PC-3 (cell line): ENCODE data around the gene TPCN2. TPM values are rescaled to one million over a fixed set of nuclear protein-coding genes. Genes with fewer than 3 reads are reported as not detected.
A peak's percentile ranks its signal among the peaks of the same experiment; 100 is the strongest.

Experiments
- ATAC-seq: fragments of 200-7000 bp; cut with Tn5 transposase; 2 replicates; pipeline ENCODE4 v1.9.1; 2020; ENCODE audit warnings: mild to moderate bottlenecking, moderate library complexity
- BruUV-seq: library from RNA; stranded (reverse); fragments of 400-500 nt; replicated peaks from 2 replicates; lab custom pipeline; 2021; lab: Mats Ljungman, UMichigan
- CTCF ChIA-PET: fragments of 300-600 bp; sonication (Branson Sonifier 250); formaldehyde crosslinking; loops from one replicate; lab custom pipeline; 2022; ENCODE audit warnings: antibody characterized with exemption; lab: Charles Lee
- POLR2A ChIA-PET: fragments of 300-600 bp; sonication (Branson Sonifier 250); formaldehyde crosslinking; loops from one replicate; lab custom pipeline; 2022; ENCODE audit warnings: antibody characterized with exemption; ENCODE audit not compliant: unreplicated experiment; lab: Charles Lee
- DNase-seq: peaks from one replicate; pipeline ENCODE4 v3.0.0-alpha.2; 2015
- H2AFZ ChIP-seq: fragments of 300-600 bp; sonication (generic); 2 replicates; pipeline ENCODE4 v1.6.0; 2016; ENCODE audit warnings: antibody characterized with exemption, low read length
- H3F3A ChIP-seq: fragments of 300-600 bp; sonication (generic); one replicate; pipeline ENCODE4 v1.6.0; 2017; ENCODE audit warnings: antibody characterized with exemption, low read length, control low read depth, mild to moderate bottlenecking; ENCODE audit not compliant: unreplicated experiment
- H3K27ac ChIP-seq: fragments of 300-600 bp; sonication (generic); 2 replicates; pipeline ENCODE4 v1.5.1; 2016; ENCODE audit warnings: mild to moderate bottlenecking, low read length
- H3K27me3 ChIP-seq: fragments of 300-600 bp; sonication (generic); 2 replicates; pipeline ENCODE4 v1.6.1; 2016; ENCODE audit warnings: low read length, mixed read lengths
- H3K36me3 ChIP-seq: fragments of 300-600 bp; sonication (generic); 2 replicates; pipeline ENCODE4 v1.6.1; 2016; ENCODE audit warnings: low read depth, mixed run types, low read length, mixed read lengths
- H3K4me1 ChIP-seq: fragments of 300-600 bp; sonication (generic); 2 replicates; pipeline ENCODE4 v1.5.1; 2016; ENCODE audit warnings: low read length; ENCODE audit not compliant: insufficient read depth
- H3K4me2 ChIP-seq: fragments of 300-600 bp; sonication (generic); 2 replicates; pipeline ENCODE4 v1.6.0; 2016; ENCODE audit warnings: low read length
- H3K4me3 ChIP-seq: fragments of 300-600 bp; sonication (generic); 2 replicates; pipeline ENCODE4 v1.5.1; 2016; ENCODE audit warnings: mild to moderate bottlenecking, low read length, mixed read lengths
- H3K79me2 ChIP-seq: fragments of 300-600 bp; sonication (generic); 2 replicates; pipeline ENCODE4 v1.6.1; 2017; ENCODE audit warnings: low read length, mixed read lengths
- H3K9ac ChIP-seq: fragments of 300-600 bp; sonication (generic); 2 replicates; pipeline ENCODE4 v1.6.0; 2016; ENCODE audit warnings: mild to moderate bottlenecking, low read length
- H3K9me2 ChIP-seq: fragments of 300-600 bp; sonication (generic); replicated peaks from 2 replicates; pipeline ENCODE4 v1.6.1; 2016; ENCODE audit warnings: mixed run types, low read length, mixed read lengths
- H3K9me3 ChIP-seq: fragments of 300-600 bp; sonication (generic); 2 replicates; pipeline ENCODE4 v1.6.1; 2016; ENCODE audit warnings: low read length, mixed read lengths
- H4K20me1 ChIP-seq: fragments of 300-600 bp; sonication (generic); 2 replicates; pipeline ENCODE4 v1.6.1; 2016; ENCODE audit warnings: low read length, mixed read lengths
- EZH2 ChIP-seq: fragments of 300-600 bp; sonication (generic); IDR thresholded peaks from one replicate; pipeline ENCODE4 v1.6.1; 2017; ENCODE audit warnings: antibody characterized with exemption, mild to moderate bottlenecking, low read length; ENCODE audit not compliant: unreplicated experiment
- EZH2phosphoT487 ChIP-seq: fragments of 300-600 bp; sonication (generic); IDR thresholded peaks from 2 replicates; pipeline ENCODE4 v1.6.1; 2018; ENCODE audit warnings: mild to moderate bottlenecking, antibody characterized with exemption, low read length, borderline replicate concordance
- intact Hi-C: fragments of 100-400 bp; cut with micrococcal nuclease; formaldehyde crosslinking; loops from 2 replicates; pipeline ENCODE4 v1.9.0; 2023
- total RNA-seq: library from RNA; depleted of rRNA; stranded (reverse); fragments of >200 nt; gene quantifications from 2 replicates; pipeline ENCODE4 v1.2.3, GENCODE V29; 2014
- TF ChIP-seq, protein P1 (sequence below): fragments of 300-600 bp; sonication (generic); conservative IDR thresholded peaks from 2 replicates; pipeline ENCODE4 v1.5.1; 2017; ENCODE audit warnings: antibody characterized with exemption, low read depth, mild to moderate bottlenecking, low read length

The TPCN2 gene
- total RNA-seq, 1 experiment from 2014 or later: 13.0 TPM

DNA sequence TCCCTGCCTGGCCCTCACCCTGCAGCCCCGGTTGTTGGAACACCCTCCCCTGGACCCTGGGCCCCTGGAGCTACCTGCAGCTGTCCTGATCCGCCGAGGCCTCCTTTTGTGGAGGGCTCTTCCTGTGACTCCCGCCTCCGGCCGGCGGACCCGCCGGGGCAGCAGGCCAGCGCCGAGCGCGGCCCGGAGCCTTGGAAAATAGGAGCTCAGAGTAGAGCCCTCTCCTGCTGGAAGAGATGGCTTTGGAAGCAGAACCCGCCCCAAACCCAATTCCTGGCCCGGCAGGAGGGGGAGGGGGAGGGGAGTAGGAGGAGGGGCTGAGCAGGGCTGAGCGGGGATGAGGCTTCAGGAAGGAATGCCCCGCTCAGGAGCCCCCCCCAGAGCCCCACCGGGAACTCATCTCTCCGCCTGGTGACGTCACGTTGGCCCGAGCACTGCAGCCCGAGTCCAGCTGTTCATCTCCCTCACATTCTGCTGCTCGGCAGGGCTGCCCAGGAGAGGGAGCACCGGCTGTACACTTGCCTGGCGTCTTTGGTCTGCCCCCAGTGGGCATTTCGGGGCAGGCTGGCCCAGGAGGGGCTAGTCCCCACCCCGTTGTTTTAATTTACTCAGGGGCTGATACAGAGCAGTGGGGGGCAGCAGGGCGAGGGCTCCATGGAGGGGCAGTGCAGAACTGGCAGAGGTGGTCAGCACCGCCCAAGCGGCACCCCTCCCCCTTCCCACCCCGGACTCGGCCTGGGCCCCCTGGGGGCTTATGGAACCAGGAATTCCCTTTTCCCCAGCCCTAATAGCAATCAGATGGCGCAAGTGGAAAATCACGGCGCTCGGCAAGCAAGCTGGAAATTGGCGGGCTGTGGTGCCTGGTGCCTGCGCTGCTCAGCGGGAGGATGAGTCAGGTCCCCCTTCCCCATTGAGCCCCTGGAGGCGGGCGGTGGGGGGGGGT, 35.5 kb upstream of the TPCN2 start, which contains the start of gene MRGPRF:
Gene MRGPRF, minus strand, starts transcription at position 238 of the 943 bp plus-strand sequence. CDS start 3,345 bp downstream, outside the sequence.
- Histone ChIP-seq H3K9me2 (no peaks in the 10 kb centered on the region), H3F3A (no peaks in the 10 kb centered on the region), H3K4me1 (peaks cover 24% of the 10 kb centered on the region), H2AFZ (no peak within 1 kb of the TSS), H3K9me3 (no peaks in the 10 kb centered on the region), H3K4me2 (peak within 1 kb of the TSS; percentile 8; the same call in 1 of the 2 replicates), H3K36me3 (no peaks in the 10 kb centered on the region), H3K27ac (no peak within 1 kb of the TSS), H3K4me3 (no peak within 1 kb of the TSS), H3K79me2 (no peaks in the 10 kb centered on the region), H3K27me3 (no peaks in the 10 kb centered on the region), H4K20me1 (no peaks in the 10 kb centered on the region), H3K9ac (no peak within 1 kb of the TSS)
- ChIA-PET CTCF (no interaction called here), POLR2A (no interaction called here)
- DNase-seq (peak; percentile 20), ATAC-seq (no peak)
- TF ChIP-seq, protein P1, sequence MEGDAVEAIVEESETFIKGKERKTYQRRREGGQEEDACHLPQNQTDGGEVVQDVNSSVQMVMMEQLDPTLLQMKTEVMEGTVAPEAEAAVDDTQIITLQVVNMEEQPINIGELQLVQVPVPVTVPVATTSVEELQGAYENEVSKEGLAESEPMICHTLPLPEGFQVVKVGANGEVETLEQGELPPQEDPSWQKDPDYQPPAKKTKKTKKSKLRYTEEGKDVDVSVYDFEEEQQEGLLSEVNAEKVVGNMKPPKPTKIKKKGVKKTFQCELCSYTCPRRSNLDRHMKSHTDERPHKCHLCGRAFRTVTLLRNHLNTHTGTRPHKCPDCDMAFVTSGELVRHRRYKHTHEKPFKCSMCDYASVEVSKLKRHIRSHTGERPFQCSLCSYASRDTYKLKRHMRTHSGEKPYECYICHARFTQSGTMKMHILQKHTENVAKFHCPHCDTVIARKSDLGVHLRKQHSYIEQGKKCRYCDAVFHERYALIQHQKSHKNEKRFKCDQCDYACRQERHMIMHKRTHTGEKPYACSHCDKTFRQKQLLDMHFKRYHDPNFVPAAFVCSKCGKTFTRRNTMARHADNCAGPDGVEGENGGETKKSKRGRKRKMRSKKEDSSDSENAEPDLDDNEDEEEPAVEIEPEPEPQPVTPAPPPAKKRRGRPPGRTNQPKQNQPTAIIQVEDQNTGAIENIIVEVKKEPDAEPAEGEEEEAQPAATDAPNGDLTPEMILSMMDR: peak; percentile 53
- no peak for TF ChIP-seq EZH2
- BruUV-seq: no TSS peak
- intact Hi-C loops: no loop called here

DNA sequence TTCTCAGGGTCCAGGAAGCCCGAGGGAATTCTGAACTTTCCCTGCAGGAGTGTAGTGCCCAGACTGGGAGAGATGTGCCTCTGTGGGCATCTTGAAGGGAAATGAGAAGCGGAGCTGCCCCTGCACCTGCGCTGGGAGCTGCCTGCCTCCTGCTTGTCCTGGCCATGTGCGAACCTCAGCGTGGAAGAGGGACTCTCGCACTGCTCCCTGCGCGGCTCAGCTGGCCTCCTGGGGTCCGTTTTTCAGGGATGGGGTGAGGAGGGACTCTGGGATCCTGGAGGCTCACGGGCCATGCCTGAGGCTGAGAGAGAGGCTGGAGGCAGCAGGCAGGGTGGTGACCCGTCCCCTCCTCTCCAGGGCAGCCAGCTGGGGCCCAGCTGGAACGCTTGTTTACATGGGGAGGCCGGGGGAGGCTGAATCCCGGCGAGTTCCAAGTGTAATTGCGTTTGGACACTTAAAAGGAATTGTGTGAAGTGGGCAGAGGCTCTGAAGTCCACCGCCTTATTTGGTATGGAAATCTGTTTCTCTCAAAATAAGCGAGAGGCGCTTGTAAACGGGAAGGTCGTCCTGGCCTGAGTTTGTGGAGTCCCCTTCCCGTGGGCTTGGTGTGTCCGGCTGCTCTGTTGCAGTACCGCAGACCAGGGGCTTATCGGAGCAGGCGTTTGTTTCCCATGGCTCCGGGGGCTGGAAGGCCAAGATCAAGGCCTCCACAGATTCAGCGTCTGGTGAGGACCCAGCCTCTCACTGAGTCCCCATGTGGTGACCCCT, 34.5 kb upstream of the TPCN2 start:
- no peaks in the 10 kb centered on the region for H3F3A ChIP-seq
- H3K79me2 ChIP-seq: no peaks in the 10 kb centered on the region
- ATAC-seq: no peak
- no peak overlapping the region for H3K4me2 ChIP-seq
- POLR2A ChIA-PET: no interaction called here
- no peaks in the 10 kb centered on the region for H3K27me3 ChIP-seq
- no peaks in the 10 kb centered on the region for H4K20me1 ChIP-seq
- CTCF ChIA-PET: no interaction called here
- H3K9me3 ChIP-seq: no peaks in the 10 kb centered on the region
- no TSS peak for BruUV-seq
- DNase-seq: no peak
- no peak for TF ChIP-seq EZH2
- TF ChIP-seq EZH2phosphoT487: no peak
- TF ChIP-seq, protein P1: no peak
- H3K36me3 ChIP-seq: no peaks in the 10 kb centered on the region
- H3K9me2 ChIP-seq: no peaks in the 10 kb centered on the region
- no peak overlapping the region for H3K4me3 ChIP-seq
- intact Hi-C loops: no loop called here
- no peak overlapping the region for H2AFZ ChIP-seq
- H3K9ac ChIP-seq: no peak overlapping the region
- H3K27ac ChIP-seq: no peak overlapping the region
- peaks cover 14% of the 10 kb centered on the region for H3K4me1 ChIP-seq
